Endothelial cell of umbilical vein (primary cell): ENCODE data around the gene LHX5.

Experiments used
- CTCF ChIP-seq, 2 donors: IDR thresholded peaks; 1 replicate in 1 of 2; 2 replicates in 1 of 2; pipeline ENCODE4 v1.5.1; 2011; ENCODE audit warnings: low read length in 2 of 2, mild to moderate bottlenecking in 2 of 2, moderate library complexity in 2 of 2, control low read depth in 1 of 2, inconsistent platforms in 1 of 2, low read depth in 1 of 2; ENCODE audit not compliant: insufficient read depth in 1 of 2; ENCODE audit errors: extremely low read depth in 1 of 2
- EZH2 ChIP-seq: IDR thresholded peaks from 2 replicates; pipeline ENCODE4 v1.6.1; 2012; ENCODE audit warnings: borderline replicate concordance, low read depth, mild to moderate bottlenecking, moderate library complexity, low read length, inconsistent platforms; ENCODE audit not compliant: severe bottlenecking
- MYC ChIP-seq: IDR thresholded peaks from one replicate; pipeline ENCODE4 v1.6.1; 2011; ENCODE audit warnings: mild to moderate bottlenecking, low read depth, low read length
- POLR2A ChIP-seq: IDR thresholded peaks from 2 replicates; pipeline ENCODE4 v1.6.1; 2012; ENCODE audit warnings: low read depth, mild to moderate bottlenecking, control low read depth, low read length
- POLR2AphosphoS5 ChIP-seq: IDR thresholded peaks from 2 replicates; pipeline ENCODE4 v1.6.1; 2012; ENCODE audit warnings: low read depth, mild to moderate bottlenecking, control low read depth, low read length, moderate library complexity; ENCODE audit not compliant: insufficient read depth

- no peak for TF ChIP-seq POLR2A
- TF ChIP-seq CTCF (IDR thresholded peaks at IDR 0.05; ENCODE audit: extremely low read depth in 1 of 2, insufficient read depth in 1 of 2, low read depth in 1 of 2, low read length in 2 of 2), result no peak
- TF ChIP-seq POLR2AphosphoS5, result no peak
- no peak for TF ChIP-seq MYC
- no peak for TF ChIP-seq EZH2
Measured at GRCh38 chr12:113477171-113477841, 5.6 kb upstream of the LHX5 start.
